Measurements from ENCODE around the gene ARMC9.

Gene ARMC9

GRCh38 chr2:231161877-231162329 is 36.5 kb upstream of the ARMC9 start:
- no peak for DNase-seq (ENCODE audit: extremely low read depth, insufficient read length)
- Histone ChIP-seq H3K36me3 (ENCODE audit: control insufficient read depth, insufficient read depth, low read length) (peaks cover 1% of the 10 kb centered on the region), H3K27me3 (replicated peaks; ENCODE audit: control insufficient read depth, insufficient read depth, low read length) (no peaks in the 10 kb centered on the region), H3K4me3 (replicated peaks; ENCODE audit: low read depth, low read length) (no peak overlapping the region)
- TF ChIP-seq CTCF (IDR thresholded peaks at IDR 0.05; ENCODE audit: insufficient read depth, low read length, poor library complexity, severe bottlenecking) = no peak

GRCh38 chr2:231163011-231163410 is 35.4 kb upstream of the ARMC9 start:
- no peaks in the 10 kb centered on the region for H3K27me3 ChIP-seq (replicated peaks; ENCODE audit: control insufficient read depth, insufficient read depth, low read length)
- TF ChIP-seq CTCF (IDR thresholded peaks at IDR 0.05; ENCODE audit: insufficient read depth, low read length, poor library complexity, severe bottlenecking) = no peak
- no peak for DNase-seq (ENCODE audit: extremely low read depth, insufficient read length)
- peaks cover 3% of the 10 kb centered on the region for H3K36me3 ChIP-seq (ENCODE audit: control insufficient read depth, insufficient read depth, low read length)
- no peak overlapping the region for H3K4me3 ChIP-seq (replicated peaks; ENCODE audit: low read depth, low read length)

- H3K36me3 ChIP-seq (ENCODE audit: control insufficient read depth, insufficient read depth, low read length) = peaks cover 3% of the 10 kb centered on the region
- no peak overlapping the region for H3K4me3 ChIP-seq (replicated peaks; ENCODE audit: low read depth, low read length)
- TF ChIP-seq CTCF (IDR thresholded peaks at IDR 0.05; ENCODE audit: insufficient read depth, low read length, poor library complexity, severe bottlenecking) = no peak
Observed at GRCh38 chr2:231163414-231164095, 34.9 kb upstream of the ARMC9 start.

GRCh38 chr2:231167745-231168459 is 30.5 kb upstream of the ARMC9 start:
- DNase-seq (ENCODE audit: extremely low read depth, insufficient read length) = no peak
- Histone ChIP-seq H3K4me3 (replicated peaks; ENCODE audit: low read depth, low read length) (no peak overlapping the region), H3K36me3 (ENCODE audit: control insufficient read depth, insufficient read depth, low read length) (peaks cover 3% of the 10 kb centered on the region), H3K27me3 (replicated peaks; ENCODE audit: control insufficient read depth, insufficient read depth, low read length) (no peaks in the 10 kb centered on the region)
- no peak for TF ChIP-seq CTCF (IDR thresholded peaks at IDR 0.05; ENCODE audit: insufficient read depth, low read length, poor library complexity, severe bottlenecking)

More at GRCh38 chr2:231163414-231164095, 34.9 kb upstream of the ARMC9 start:
- no peaks in the 10 kb centered on the region for H3K27me3 ChIP-seq (replicated peaks; ENCODE audit: control insufficient read depth, insufficient read depth, low read length)
- no peak for DNase-seq (ENCODE audit: extremely low read depth, insufficient read length)

- no peak for TF ChIP-seq CTCF (IDR thresholded peaks at IDR 0.05; ENCODE audit: insufficient read depth, low read length, poor library complexity, severe bottlenecking)
- peaks cover 4% of the 10 kb centered on the region for H3K36me3 ChIP-seq (ENCODE audit: control insufficient read depth, insufficient read depth, low read length)
- DNase-seq (ENCODE audit: extremely low read depth, insufficient read length) = no peak
- no peaks in the 10 kb centered on the region for H3K27me3 ChIP-seq (replicated peaks; ENCODE audit: control insufficient read depth, insufficient read depth, low read length)
- H3K4me3 ChIP-seq (replicated peaks; ENCODE audit: low read depth, low read length) = no peak overlapping the region
Observed at GRCh38 chr2:231168460-231169139, 29.8 kb upstream of the ARMC9 start.

All from GM06990 (cell line).